Measurements from ENCODE around the gene UBE2O. TPM values are rescaled to one million over a fixed set of nuclear protein-coding genes. Genes with fewer than 3 reads are reported as not detected.

UBE2O gene
- total RNA-seq, 1 donor from 2014 or later = 35.7 TPM

GRCh38 chr17:76472726-76473125, 19.8 kb upstream of the UBE2O start:
- Histone ChIP-seq H3K9me3 (replicated peaks) (no peaks in the 10 kb centered on the region), H3K27me3 (ENCODE audit: low read depth) (no peaks in the 10 kb centered on the region), H3K36me3 (peaks cover 39% of the 10 kb centered on the region), H3K27ac (replicated peaks) (no peak overlapping the region), H3K4me3 (no peak overlapping the region), H3K4me1 (peaks cover 11% of the 10 kb centered on the region)
- intact Hi-C loops (cut with micrococcal nuclease) = no loop called here
- DNase-seq = no peak
- no peak for TF ChIP-seq CTCF (IDR thresholded peaks at IDR 0.05; ENCODE audit: borderline replicate concordance)

- Histone ChIP-seq H3K36me3 (peaks cover 39% of the 10 kb centered on the region), H3K9me3 (replicated peaks) (no peaks in the 10 kb centered on the region), H3K4me3 (no peak overlapping the region), H3K27ac (replicated peaks) (no peak overlapping the region), H3K27me3 (ENCODE audit: low read depth) (no peaks in the 10 kb centered on the region), H3K4me1 (peaks cover 11% of the 10 kb centered on the region)
- no peak for TF ChIP-seq CTCF (IDR thresholded peaks at IDR 0.05; ENCODE audit: borderline replicate concordance)
- DNase-seq = no peak
- intact Hi-C loops (cut with micrococcal nuclease) = no loop called here
These were observed 19.3 kb upstream of the UBE2O start for GRCh38 chr17:76472258-76472645.

GRCh38 chr17:76471498-76472257, 18.7 kb upstream of the UBE2O start:
- H3K4me3 ChIP-seq = no peak overlapping the region
- H3K36me3 ChIP-seq = peaks cover 39% of the 10 kb centered on the region
- TF ChIP-seq CTCF (IDR thresholded peaks at IDR 0.05; ENCODE audit: borderline replicate concordance) = no peak
- H3K4me1 ChIP-seq = peaks cover 11% of the 10 kb centered on the region
- no peak overlapping the region for H3K27ac ChIP-seq (replicated peaks)
- H3K9me3 ChIP-seq (replicated peaks) = no peaks in the 10 kb centered on the region
- no peak for DNase-seq
- intact Hi-C loops (cut with micrococcal nuclease) = no loop called here
- H3K27me3 ChIP-seq (ENCODE audit: low read depth) = no peaks in the 10 kb centered on the region

GRCh38 chr17:76469991-76470739, 17.2 kb upstream of the UBE2O start:
- no peak overlapping the region for H3K27ac ChIP-seq (replicated peaks)
- H3K4me3 ChIP-seq = no peak overlapping the region
- no peak for TF ChIP-seq CTCF (IDR thresholded peaks at IDR 0.05; ENCODE audit: borderline replicate concordance)
- DNase-seq = no peak
- peaks cover 39% of the 10 kb centered on the region for H3K36me3 ChIP-seq
- intact Hi-C loops (cut with micrococcal nuclease) = no loop called here
- no peaks in the 10 kb centered on the region for H3K9me3 ChIP-seq (replicated peaks)
- peaks cover 15% of the 10 kb centered on the region for H3K4me1 ChIP-seq
- no peaks in the 10 kb centered on the region for H3K27me3 ChIP-seq (ENCODE audit: low read depth)

- Histone ChIP-seq H3K27me3 (ENCODE audit: low read depth) (no peaks in the 10 kb centered on the region), H3K4me3 (no peak overlapping the region), H3K9me3 (replicated peaks) (no peaks in the 10 kb centered on the region), H3K27ac (replicated peaks) (no peak overlapping the region), H3K4me1 (peaks cover 15% of the 10 kb centered on the region), H3K36me3 (peaks cover 32% of the 10 kb centered on the region)
- no peak for TF ChIP-seq CTCF (IDR thresholded peaks at IDR 0.05; ENCODE audit: borderline replicate concordance)
- DNase-seq = no peak
- intact Hi-C loops (cut with micrococcal nuclease) = no loop called here
These were observed 16.4 kb upstream of the UBE2O start for GRCh38 chr17:76469076-76469990.

Data from left ventricle myocardium inferior (tissue), 1 donor.